NCI-H2081 (cell line): Measurements from ENCODE around the gene ZBTB18.
"Not testable (repeated sequence)": the region's sequence is repeated elsewhere in the genome, so short reads cannot be mapped to it uniquely, and the experiment has no call there.

Experiments
- DNase-seq, 2 experiments: peaks; one replicate each; lab custom pipeline; 2025; lab: John Stamatoyannopoulos, UW

ZBTB18 gene

GRCh38 chr1:244050835-244051444 is at the start of gene ZBTB18:
ZBTB18 (plus strand) TSS chr1:244051283; CDS start chr1:244051432, 149 bp downstream.
- DNase-seq = peak; percentile 61 to 86

- no peak for DNase-seq
Measured at GRCh38 chr1:244002721-244003120, 48.4 kb upstream of the ZBTB18 start.

GRCh38 chr1:244005455-244005854 is 45.6 kb upstream of the ZBTB18 start:
- no peak for DNase-seq

GRCh38 chr1:244006381-244006901 is 44.6 kb upstream of the ZBTB18 start:
- DNase-seq = no peak

GRCh38 chr1:244006961-244007360 is 44.1 kb upstream of the ZBTB18 start:
- no peak for DNase-seq

GRCh38 chr1:244010191-244010590 is 40.9 kb upstream of the ZBTB18 start:
- no peak for DNase-seq

GRCh38 chr1:244010703-244011123 is 40.4 kb upstream of the ZBTB18 start:
- DNase-seq = no peak

GRCh38 chr1:244011271-244011670 is 39.8 kb upstream of the ZBTB18 start:
- DNase-seq = no peak

GRCh38 chr1:244011786-244012185 is 39.3 kb upstream of the ZBTB18 start:
- no peak for DNase-seq

- DNase-seq = peak in 1 of 2 experiments; percentile 41
Measured at GRCh38 chr1:244012202-244012601, 38.9 kb upstream of the ZBTB18 start.

GRCh38 chr1:244013100-244013499 is 38.0 kb upstream of the ZBTB18 start:
- no peak for DNase-seq

- not testable (repeated sequence) for DNase-seq
Measured at GRCh38 chr1:244014862-244015261, 36.2 kb upstream of the ZBTB18 start.

- no peak for DNase-seq
Measured at GRCh38 chr1:244019982-244020485, 31.0 kb upstream of the ZBTB18 start.

GRCh38 chr1:244021427-244021826 is 29.7 kb upstream of the ZBTB18 start:
- no peak for DNase-seq

- DNase-seq = no peak
Measured at GRCh38 chr1:244022311-244022710, 28.8 kb upstream of the ZBTB18 start.

GRCh38 chr1:244022864-244023440 is 28.1 kb upstream of the ZBTB18 start:
- no peak for DNase-seq

GRCh38 chr1:244027491-244028145 is 23.5 kb upstream of the ZBTB18 start:
- DNase-seq = no peak

GRCh38 chr1:244028701-244029100 is 22.4 kb upstream of the ZBTB18 start:
- no peak for DNase-seq

GRCh38 chr1:244029124-244029523 is 22.0 kb upstream of the ZBTB18 start:
- no peak for DNase-seq

GRCh38 chr1:244030481-244031040 is 20.5 kb upstream of the ZBTB18 start:
- no peak for DNase-seq

- no peak for DNase-seq
Measured at GRCh38 chr1:244035358-244035757, 15.7 kb upstream of the ZBTB18 start.

GRCh38 chr1:244037252-244037651 is 13.8 kb upstream of the ZBTB18 start:
- DNase-seq = no peak
